Lung (tissue), 16 donors: ENCODE data around the gene IDH3G. TPM values are rescaled to one million over a fixed set of nuclear protein-coding genes. Genes with fewer than 3 reads are reported as not detected.
A peak's percentile ranks its signal among the peaks of the same experiment; 100 is the strongest.

Source experiments
- ATAC-seq: fragments of 200-7000 bp; cut with Tn5 transposase; one replicate; pipeline ENCODE4 v1.9.1; 2020; ENCODE audit warnings: moderate number of reproducible peaks; ENCODE audit not compliant: insufficient read depth, low FRiP score
- DNase-seq, 3 donors: peaks; one replicate each; pipeline ENCODE4 v3.0.0-alpha.2; 2013 to 2017
- H3K27ac ChIP-seq, 2 donors: one replicate each; pipeline ENCODE4 v1.5.1; 2013; ENCODE audit warnings: mild to moderate bottlenecking in 2 of 2, moderate library complexity in 2 of 2, control low read depth in 1 of 2, inconsistent platforms in 1 of 2, low read depth in 1 of 2, low read length in 1 of 2
- H3K27me3 ChIP-seq, 3 donors: one replicate each; pipeline ENCODE4 v1.5.1; 2013; ENCODE audit warnings: low read length in 2 of 3; ENCODE audit not compliant: control insufficient read depth in 3 of 3, insufficient read depth in 3 of 3
- H3K36me3 ChIP-seq, 4 donors: one replicate each; pipeline ENCODE4 v1.5.1; 2013; ENCODE audit warnings: low read length in 4 of 4, mild to moderate bottlenecking in 1 of 4, moderate library complexity in 1 of 4; ENCODE audit not compliant: control insufficient read depth in 4 of 4, insufficient read depth in 4 of 4
- H3K4me1 ChIP-seq, 5 donors: one replicate each; pipeline ENCODE4 v1.5.1; 2013; ENCODE audit warnings: low read length in 5 of 5, mild to moderate bottlenecking in 2 of 5, moderate library complexity in 1 of 5; ENCODE audit not compliant: control insufficient read depth in 5 of 5, insufficient read depth in 5 of 5
- H3K4me3 ChIP-seq: one replicate; pipeline ENCODE4 v1.5.1; 2013; ENCODE audit warnings: mild to moderate bottlenecking, control low read depth, moderate library complexity
- H3K9ac ChIP-seq, 2 donors: one replicate each; pipeline ENCODE4 v1.5.1; 2013; ENCODE audit warnings: low read length in 2 of 2, control low read depth in 1 of 2; ENCODE audit not compliant: insufficient read depth in 1 of 2
- H3K9me3 ChIP-seq, 4 donors: one replicate each; pipeline ENCODE4 v1.5.1; 2013; ENCODE audit warnings: low read length in 3 of 4, mild to moderate bottlenecking in 1 of 4, moderate library complexity in 1 of 4; ENCODE audit not compliant: control insufficient read depth in 4 of 4, insufficient read depth in 3 of 4
- CTCF ChIP-seq: IDR thresholded peaks from 2 replicates; pipeline ENCODE4 v1.5.1; 2012; ENCODE audit warnings: mild to moderate bottlenecking; ENCODE audit errors: control extremely low read depth, extremely low read depth
- WGBS, 2 donors: extraction: QIAGEN DNeasy Blood & Tissue Kit; methylation state at CpG; one replicate each; pipeline ENCODE4 v1.1.7; 2013; 5-methylcytosine and 5-hydroxymethylcytosine counted together
- long read RNA-seq, 5 donors: transcript quantifications; one replicate each; lab custom pipeline, GENCODE V29; 2026
- polyA plus RNA-seq, 2 donors: library from polyadenylated mRNA; stranded (reverse); fragments of 200-250 nt; gene quantifications; one replicate each; pipeline ENCODE4 v1.2.1, GENCODE V29; 2013
- total RNA-seq, 2 donors: library from RNA; depleted of rRNA in 1 of 2; stranded (reverse); fragments of >200 nt in 1 of 2; gene quantifications; one replicate each; pipeline ENCODE4 v1.2.1, GENCODE V29; 2014 to 2021
- donor health status: control.
- donor health status: control.
- donor health status: Bipolar disorder and iron deficiency.
- donor health status: healthy.
- donor health status: DM: yes; HTN: yes; CAD: no.

The IDH3G gene
- total RNA-seq = 10 to 100 TPM; 30.4 to 58.5 TPM
- 10 to 100 TPM; 51.0 to 65.5 TPM for polyA plus RNA-seq
- long read RNA-seq, donor 1, partial matches to known transcripts = 13 of 25 reads
- long read RNA-seq, donor 1, other reads (novel, unspliced or antisense) = 12 of 25 reads
- long read RNA-seq, donor 2, partial matches to known transcripts = 301 of 301 reads
- long read RNA-seq, donor 2, other reads (novel, unspliced or antisense) = 0 of 301 reads
- long read RNA-seq, donor 3 = 0 reads
- long read RNA-seq, donor 4 = 0 reads
- long read RNA-seq, donor 5, partial matches to known transcripts = 460 of 481 reads
- long read RNA-seq, donor 5, other reads (novel, unspliced or antisense) = 21 of 481 reads

DNA sequence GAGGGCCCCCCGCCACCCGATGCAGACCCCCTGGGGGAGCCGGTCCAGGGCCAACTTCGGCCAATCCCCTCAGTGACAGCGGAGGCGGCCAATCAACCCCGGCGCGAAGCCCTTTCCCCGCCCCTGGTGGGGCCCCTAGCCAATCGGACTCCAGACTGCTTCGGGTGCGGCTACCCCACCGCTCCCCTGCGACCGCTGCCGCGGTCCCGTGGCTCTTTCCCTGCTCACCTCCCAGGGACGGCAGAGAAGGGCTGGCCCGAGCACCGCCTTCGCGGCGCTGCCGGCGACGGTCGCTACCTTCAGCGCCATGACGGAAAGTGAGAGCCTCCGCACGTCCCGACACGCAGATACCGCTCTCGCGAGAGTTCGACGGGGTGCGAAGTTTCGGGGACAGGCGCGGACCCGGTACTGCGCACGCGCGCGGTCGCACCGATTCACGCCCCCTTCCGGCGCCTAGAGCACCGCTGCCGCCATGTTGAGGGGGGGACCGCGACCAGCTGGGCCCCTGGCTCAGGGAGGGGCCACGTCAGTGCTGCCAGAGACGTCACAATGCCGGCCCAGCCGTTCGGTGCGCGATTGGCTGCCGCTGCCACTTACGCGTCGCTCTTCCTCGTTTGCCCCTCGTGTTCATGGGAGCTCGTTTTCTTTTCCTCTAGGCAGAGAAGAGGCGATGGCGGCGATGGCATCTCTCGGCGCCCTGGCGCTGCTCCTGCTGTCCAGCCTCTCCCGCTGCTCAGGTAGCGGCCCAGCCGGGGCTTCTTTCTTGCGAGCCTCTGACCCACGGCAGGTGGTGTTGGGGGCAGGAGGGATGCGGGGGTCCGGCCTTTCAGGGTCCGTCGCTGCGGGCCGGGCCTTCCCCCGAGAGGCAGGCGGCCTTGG lies at the start of gene IDH3G, which contains the start of gene SSR4:
TSS of gene IDH3G (minus strand) at position 358 of the 879 bp plus-strand sequence. CDS start at position 309, 49 bp downstream.
TSS of gene SSR4 (plus strand) at position 651 of the 879 bp plus-strand sequence. CDS start at position 671, 20 bp downstream.
- H3K27ac ChIP-seq = peak within 1 kb of the TSS; percentile 93 to 96
- no peak for TF ChIP-seq CTCF
- peak within 1 kb of the TSS; percentile 63 for H3K4me3 ChIP-seq
- peak within 1 kb of the TSS; percentile 47 to 52 for H3K9ac ChIP-seq
- H3K27me3 ChIP-seq = no peaks in the 10 kb centered on the region
- H3K36me3 ChIP-seq = peaks cover 0 to 7% (median 4%) of the 10 kb centered on the region in 4 donors
- peaks cover 0 to 14% (median 8%) of the 10 kb centered on the region in 5 donors for H3K4me1 ChIP-seq
- WGBS, 2 donors = 0 to 27% methylated on average over 60 to 92 of the region's 92 CpGs
- peaks cover 0 to 48% (median 0%) of the 10 kb centered on the region in 4 donors for H3K9me3 ChIP-seq
- ATAC-seq (peak; percentile 89), DNase-seq (peak; percentile 96 to 97 (median 96))

- no peak for DNase-seq
- Histone ChIP-seq H3K36me3 (no peaks in the 10 kb centered on the region), H3K27ac (no peak overlapping the region), H3K4me1 (no peaks in the 10 kb centered on the region), H3K4me3 (no peak overlapping the region), H3K9me3 (peaks cover 0 to 18% (median 0%) of the 10 kb centered on the region in 4 donors), H3K27me3 (peaks cover 3 to 10% (median 8%) of the 10 kb centered on the region in 3 donors), H3K9ac (no peak overlapping the region)
- TF ChIP-seq CTCF = no peak
- no peak for ATAC-seq
- 76 to 91% methylated on average over 6 of the region's 6 CpGs for WGBS, 2 donors
Observed at GRCh38 chrX:153836921-153837320, 42.7 kb upstream of the IDH3G start.

- peaks cover 8 to 16% (median 8%) of the 10 kb centered on the region in 3 donors for H3K27me3 ChIP-seq
- no peaks in the 10 kb centered on the region for H3K36me3 ChIP-seq
- no peak for ATAC-seq
- no peak overlapping the region for H3K9ac ChIP-seq
- peaks cover 0 to 9% (median 0%) of the 10 kb centered on the region in 5 donors for H3K4me1 ChIP-seq
- no peak for TF ChIP-seq CTCF
- H3K27ac ChIP-seq = no peak overlapping the region
- WGBS, 2 donors = 83 to 94% methylated on average over 10 of the region's 10 CpGs
- H3K9me3 ChIP-seq = peaks cover 0 to 32% (median 0%) of the 10 kb centered on the region in 4 donors
- no peak overlapping the region for H3K4me3 ChIP-seq
- DNase-seq = no peak
Observed at GRCh38 chrX:153832728-153833127, 38.6 kb upstream of the IDH3G start.
